WERI-Rb-1 (cell line): Measurements from ENCODE around the gene TIMP3.

Experiments used
- DNase-seq: peaks from one replicate; pipeline ENCODE4 v3.0.0-alpha.2; 2020
- H3K27ac ChIP-seq: fragments of 250-450 bp; sonication (Bioruptor Pico); 2 replicates; pipeline ENCODE4 v1.5.1; 2020; ENCODE audit warnings: mild to moderate bottlenecking, moderate library complexity
- H3K27me3 ChIP-seq: fragments of 250-450 bp; sonication (Bioruptor Pico); 2 replicates; pipeline ENCODE4 v1.5.1; 2021; ENCODE audit warnings: mild to moderate bottlenecking, low read depth, moderate library complexity; ENCODE audit not compliant: insufficient read depth, severe bottlenecking
- H3K36me3 ChIP-seq: fragments of 250-450 bp; sonication (Bioruptor Pico); 2 replicates; pipeline ENCODE4 v1.5.1; 2020; ENCODE audit warnings: mild to moderate bottlenecking, moderate library complexity
- H3K4me3 ChIP-seq: 2 replicates; pipeline ENCODE4 v1.5.1; 2011; ENCODE audit warnings: low read depth, mild to moderate bottlenecking, control low read depth, low read length
- H3K9me3 ChIP-seq: fragments of 250-450 bp; sonication (Bioruptor Pico); 2 replicates; pipeline ENCODE4 v1.5.1; 2021; ENCODE audit warnings: mild to moderate bottlenecking, moderate library complexity; ENCODE audit not compliant: severe bottlenecking
- TF ChIP-seq, protein P1 (sequence below): IDR thresholded peaks from 2 replicates; pipeline ENCODE4 v1.5.1; 2011; ENCODE audit warnings: low read depth, mild to moderate bottlenecking, control low read depth, inconsistent platforms, low read length

TIMP3 gene

DNA sequence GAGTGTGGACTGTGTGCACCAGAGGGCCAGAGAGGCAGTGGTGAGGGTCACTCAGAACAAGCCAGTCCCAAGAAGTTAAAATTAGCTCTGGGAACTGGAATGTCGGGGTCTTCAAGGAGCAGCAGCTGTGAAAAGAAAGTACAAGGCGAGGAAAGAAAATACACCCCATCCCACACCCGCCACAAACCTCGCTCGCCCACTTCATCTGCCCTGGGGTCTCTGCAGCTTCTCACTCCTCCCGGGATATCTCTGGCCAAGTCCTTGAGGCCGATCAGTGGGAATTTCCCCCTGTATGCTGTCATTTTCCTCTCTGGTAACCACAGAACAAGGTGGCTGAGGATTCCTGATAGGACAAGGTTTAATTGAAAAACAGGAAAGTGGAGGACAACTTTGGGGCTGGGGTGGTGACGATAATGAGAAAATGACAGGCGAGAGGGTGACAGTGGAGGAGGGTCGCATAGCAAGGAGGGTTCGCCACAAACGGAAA, 36.3 kb upstream of the TIMP3 start:
- Histone ChIP-seq H3K27me3 (no peaks in the 10 kb centered on the region), H3K9me3 (peaks cover 2% of the 10 kb centered on the region), H3K4me3 (no peak overlapping the region), H3K36me3 (no peaks in the 10 kb centered on the region), H3K27ac (no peak overlapping the region)
- no peak for DNase-seq
- TF ChIP-seq, protein P1, sequence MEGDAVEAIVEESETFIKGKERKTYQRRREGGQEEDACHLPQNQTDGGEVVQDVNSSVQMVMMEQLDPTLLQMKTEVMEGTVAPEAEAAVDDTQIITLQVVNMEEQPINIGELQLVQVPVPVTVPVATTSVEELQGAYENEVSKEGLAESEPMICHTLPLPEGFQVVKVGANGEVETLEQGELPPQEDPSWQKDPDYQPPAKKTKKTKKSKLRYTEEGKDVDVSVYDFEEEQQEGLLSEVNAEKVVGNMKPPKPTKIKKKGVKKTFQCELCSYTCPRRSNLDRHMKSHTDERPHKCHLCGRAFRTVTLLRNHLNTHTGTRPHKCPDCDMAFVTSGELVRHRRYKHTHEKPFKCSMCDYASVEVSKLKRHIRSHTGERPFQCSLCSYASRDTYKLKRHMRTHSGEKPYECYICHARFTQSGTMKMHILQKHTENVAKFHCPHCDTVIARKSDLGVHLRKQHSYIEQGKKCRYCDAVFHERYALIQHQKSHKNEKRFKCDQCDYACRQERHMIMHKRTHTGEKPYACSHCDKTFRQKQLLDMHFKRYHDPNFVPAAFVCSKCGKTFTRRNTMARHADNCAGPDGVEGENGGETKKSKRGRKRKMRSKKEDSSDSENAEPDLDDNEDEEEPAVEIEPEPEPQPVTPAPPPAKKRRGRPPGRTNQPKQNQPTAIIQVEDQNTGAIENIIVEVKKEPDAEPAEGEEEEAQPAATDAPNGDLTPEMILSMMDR: no peak

GRCh38 chr22:32771756-32772155, 29.7 kb upstream of the TIMP3 start:
- no peaks in the 10 kb centered on the region for H3K36me3 ChIP-seq
- H3K27me3 ChIP-seq: no peaks in the 10 kb centered on the region
- TF ChIP-seq, protein P1: no peak
- no peak overlapping the region for H3K27ac ChIP-seq
- H3K4me3 ChIP-seq: no peak overlapping the region
- no peak for DNase-seq
- peaks cover 2% of the 10 kb centered on the region for H3K9me3 ChIP-seq

GRCh38 chr22:32775957-32776356, 25.5 kb upstream of the TIMP3 start:
- Histone ChIP-seq H3K27me3 (no peaks in the 10 kb centered on the region), H3K36me3 (no peaks in the 10 kb centered on the region), H3K4me3 (no peak overlapping the region), H3K9me3 (no peaks in the 10 kb centered on the region), H3K27ac (no peak overlapping the region)
- no peak for DNase-seq
- TF ChIP-seq, protein P1: peak; percentile 56

DNA sequence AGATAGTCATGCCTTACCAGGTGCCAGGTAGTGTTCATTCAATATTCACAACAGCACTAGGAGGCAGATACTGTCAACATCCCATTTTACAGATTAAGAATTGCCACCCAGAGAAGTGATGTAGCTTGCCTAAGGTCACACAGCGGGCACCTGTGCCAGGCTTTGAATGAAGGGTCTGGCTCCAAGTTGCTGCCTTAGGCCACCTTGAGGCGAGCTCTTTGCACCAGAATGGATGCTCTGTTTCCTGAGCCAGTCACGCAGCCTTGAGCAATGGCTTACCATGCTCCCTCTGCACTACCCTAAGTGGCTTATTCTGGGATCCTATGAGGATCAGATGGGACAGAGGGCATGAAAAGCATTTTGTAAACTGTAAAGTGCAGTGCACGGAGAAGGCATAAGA, 25.1 kb upstream of the TIMP3 start:
- TF ChIP-seq, protein P1: no peak
- Histone ChIP-seq H3K27me3 (no peaks in the 10 kb centered on the region), H3K27ac (no peak overlapping the region), H3K36me3 (no peaks in the 10 kb centered on the region), H3K9me3 (no peaks in the 10 kb centered on the region), H3K4me3 (no peak overlapping the region)
- no peak for DNase-seq

- Histone ChIP-seq H3K36me3 (no peaks in the 10 kb centered on the region), H3K27me3 (no peaks in the 10 kb centered on the region), H3K4me3 (no peak overlapping the region), H3K27ac (no peak overlapping the region), H3K9me3 (no peaks in the 10 kb centered on the region)
- TF ChIP-seq, protein P1: no peak
- DNase-seq: no peak
Observed at GRCh38 chr22:32776802-32777201, 24.7 kb upstream of the TIMP3 start.

GRCh38 chr22:32777987-32778386, 23.5 kb upstream of the TIMP3 start:
- H3K27ac ChIP-seq: no peak overlapping the region
- no peak overlapping the region for H3K4me3 ChIP-seq
- no peaks in the 10 kb centered on the region for H3K27me3 ChIP-seq
- no peaks in the 10 kb centered on the region for H3K9me3 ChIP-seq
- peak; percentile 26 for DNase-seq
- TF ChIP-seq, protein P1: no peak
- no peaks in the 10 kb centered on the region for H3K36me3 ChIP-seq
